NCI-H82 treated with DMSO at 0.1 percent for 48 hours (cell line): ENCODE data around the gene SOCS1.
A peak's percentile ranks its signal among the peaks of the same experiment; 100 is the strongest.
"Not testable (repeated sequence)": the region's sequence is repeated elsewhere in the genome, so short reads cannot be mapped to it uniquely, and the experiment has no call there.

ENCODE experiments used
- DNase-seq: peaks from one replicate; lab custom pipeline; 2025; ENCODE audit not compliant: unreplicated experiment; lab: John Stamatoyannopoulos, UW

Gene SOCS1

GRCh38 chr16:11255737-11256660 lies at the start of gene SOCS1:
Gene SOCS1 (minus strand): TSS chr16:11256204. CDS start chr16:11255478, 726 bp downstream.
- peak; percentile 50 for DNase-seq

- no peak for DNase-seq
Observed at GRCh38 chr16:11303405-11304138, 47.6 kb upstream of the SOCS1 start.

GRCh38 chr16:11302977-11303376 lies 47.0 kb upstream of the SOCS1 start:
- DNase-seq: no peak

- DNase-seq: no peak
Observed at GRCh38 chr16:11301645-11302501, 45.9 kb upstream of the SOCS1 start.

- DNase-seq: no peak
Observed at GRCh38 chr16:11300560-11300892, 44.5 kb upstream of the SOCS1 start.

- no peak for DNase-seq
Observed at GRCh38 chr16:11299865-11300559, 44.0 kb upstream of the SOCS1 start.

GRCh38 chr16:11298950-11299547 lies 43.0 kb upstream of the SOCS1 start:
- not testable (repeated sequence) for DNase-seq

- no peak for DNase-seq
Observed at GRCh38 chr16:11298143-11298900, 42.3 kb upstream of the SOCS1 start.

- no peak for DNase-seq
Observed at GRCh38 chr16:11297492-11298142, 41.6 kb upstream of the SOCS1 start.

- no peak for DNase-seq
Observed at GRCh38 chr16:11296706-11297491, 40.9 kb upstream of the SOCS1 start.

GRCh38 chr16:11296351-11296705 lies 40.3 kb upstream of the SOCS1 start:
- DNase-seq: no peak

GRCh38 chr16:11295672-11296071 lies 39.7 kb upstream of the SOCS1 start:
- no peak for DNase-seq

- DNase-seq: no peak
Observed at GRCh38 chr16:11292076-11292748, 36.2 kb upstream of the SOCS1 start.

GRCh38 chr16:11291091-11291703 lies 35.2 kb upstream of the SOCS1 start:
- no peak for DNase-seq

- no peak for DNase-seq
Observed at GRCh38 chr16:11290102-11290893, 34.3 kb upstream of the SOCS1 start.

- not testable (repeated sequence) for DNase-seq
Observed at GRCh38 chr16:11289696-11290095, 33.7 kb upstream of the SOCS1 start.

- no peak for DNase-seq
Observed at GRCh38 chr16:11289202-11289601, 33.2 kb upstream of the SOCS1 start.
